ENCODE results near the gene FGD2. TPM values are rescaled to one million over a fixed set of nuclear protein-coding genes. Genes with fewer than 3 reads are reported as not detected.

FGD2 gene
- total and polyA plus RNA-seq, 9 of the 15 experiments (the other 6 are each of a cell fraction or from before 2014, with no cell fraction given) = 0.09 TPM; not detected in 8

- no peak for TF ChIP-seq POLR2B (IDR thresholded peaks at IDR 0.05; ENCODE audit: low read depth, partially characterized antibody)
- TF ChIP-seq NR1H2 (CRISPR knock-in tag; IDR thresholded peaks at IDR 0.05) = no peak
- TF ChIP-seq CEBPB (tag; IDR thresholded peaks at IDR 0.05) = no peak
- no peak for TF ChIP-seq SMARCC2 (IDR thresholded peaks at IDR 0.05; ENCODE audit: low read depth)
- TF ChIP-seq EZH2 (IDR thresholded peaks at IDR 0.05; ENCODE audit: borderline replicate concordance, low read depth, low read length) = no peak
- peak; percentile 84 for TF ChIP-seq E2F1 (CRISPR knock-in tag; IDR thresholded peaks at IDR 0.05)
- no peak for TF ChIP-seq ESRRB (CRISPR knock-in tag; IDR thresholded peaks at IDR 0.05; ENCODE audit: borderline replicate concordance)
- TF ChIP-seq SRSF9 (IDR thresholded peaks at IDR 0.05; ENCODE audit: borderline replicate concordance, low read depth, low read length) = no peak
- TF ChIP-seq ZNF24 (IDR thresholded peaks at IDR 0.05) = no peak
- TF ChIP-seq ZNF696 (CRISPR knock-in tag; conservative IDR thresholded peaks at IDR 0.05) = no peak
- no peak for TF ChIP-seq BCL6 (CRISPR knock-in tag; IDR thresholded peaks at IDR 0.05)
- TF ChIP-seq STAT5B (CRISPR knock-in tag; IDR thresholded peaks at IDR 0.05) = no peak
- TF ChIP-seq ZNF766 (CRISPR knock-in tag; conservative IDR thresholded peaks at IDR 0.05) = no peak
- TF ChIP-seq MTA3 (IDR thresholded peaks at IDR 0.05; ENCODE audit: borderline replicate concordance) = peak; percentile 54; the same call in 1 of the 2 replicates
- TF ChIP-seq ZNF589 (CRISPR knock-in tag; IDR thresholded peaks at IDR 0.05; ENCODE audit: low read depth) = no peak
- TF ChIP-seq SPI1 (IDR thresholded peaks at IDR 0.05; ENCODE audit: borderline replicate concordance, low read depth, low read length) = peak; percentile 59
- no peak for TF ChIP-seq CCNT2 (IDR thresholded peaks at IDR 0.05; ENCODE audit: borderline replicate concordance, extremely low read depth, insufficient read length, low read depth, low read length)
- no peak for TF ChIP-seq ZNF121 (CRISPR knock-in tag; conservative IDR thresholded peaks at IDR 0.05)
- no peak for TF ChIP-seq PBX2 (CRISPR knock-in tag; IDR thresholded peaks at IDR 0.05; ENCODE audit: low read depth)
- no peak for TF ChIP-seq PBX2 (tag; conservative IDR thresholded peaks at IDR 0.05; ENCODE audit: low read depth)
- TF ChIP-seq, protein P1, sequence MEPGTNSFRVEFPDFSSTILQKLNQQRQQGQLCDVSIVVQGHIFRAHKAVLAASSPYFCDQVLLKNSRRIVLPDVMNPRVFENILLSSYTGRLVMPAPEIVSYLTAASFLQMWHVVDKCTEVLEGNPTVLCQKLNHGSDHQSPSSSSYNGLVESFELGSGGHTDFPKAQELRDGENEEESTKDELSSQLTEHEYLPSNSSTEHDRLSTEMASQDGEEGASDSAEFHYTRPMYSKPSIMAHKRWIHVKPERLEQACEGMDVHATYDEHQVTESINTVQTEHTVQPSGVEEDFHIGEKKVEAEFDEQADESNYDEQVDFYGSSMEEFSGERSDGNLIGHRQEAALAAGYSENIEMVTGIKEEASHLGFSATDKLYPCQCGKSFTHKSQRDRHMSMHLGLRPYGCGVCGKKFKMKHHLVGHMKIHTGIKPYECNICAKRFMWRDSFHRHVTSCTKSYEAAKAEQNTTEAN (CRISPR knock-in tag; IDR thresholded peaks at IDR 0.05) = peak; percentile 78; the same call in 1 of the 2 replicates
Measured at GRCh38 chr6:37018198-37019064, 13.0 kb downstream of the FGD2 start (continued).
